DMS53 treated with DMSO at 0.1 percent for 48 hours (cell line): ENCODE results near the gene CCNK.

ENCODE experiments used
- DNase-seq: peaks from one replicate; lab custom pipeline; 2025; ENCODE audit not compliant: unreplicated experiment; lab: John Stamatoyannopoulos, UW

CCNK gene

DNA sequence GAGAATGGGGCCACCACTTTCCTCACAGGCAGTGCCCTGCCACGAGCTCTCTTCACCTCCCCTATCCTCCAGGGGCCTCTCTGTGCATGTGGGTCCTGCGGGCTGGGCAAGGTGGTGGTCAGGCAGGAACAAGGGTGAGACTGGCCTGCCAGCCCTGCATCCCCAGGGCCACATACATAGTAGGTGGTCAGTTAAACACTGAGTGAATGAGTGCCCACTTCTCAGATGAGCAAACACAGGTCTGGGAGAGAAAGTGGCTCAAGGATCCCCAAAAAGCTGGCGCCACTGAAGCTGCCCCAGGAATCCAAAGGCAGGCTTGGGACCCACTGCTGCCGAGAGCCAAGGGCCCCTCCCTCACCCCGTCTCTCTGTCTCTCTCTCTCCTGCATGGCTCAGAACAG lies 51.1 kb downstream of the CCNK start:
- no peak for DNase-seq

DNA sequence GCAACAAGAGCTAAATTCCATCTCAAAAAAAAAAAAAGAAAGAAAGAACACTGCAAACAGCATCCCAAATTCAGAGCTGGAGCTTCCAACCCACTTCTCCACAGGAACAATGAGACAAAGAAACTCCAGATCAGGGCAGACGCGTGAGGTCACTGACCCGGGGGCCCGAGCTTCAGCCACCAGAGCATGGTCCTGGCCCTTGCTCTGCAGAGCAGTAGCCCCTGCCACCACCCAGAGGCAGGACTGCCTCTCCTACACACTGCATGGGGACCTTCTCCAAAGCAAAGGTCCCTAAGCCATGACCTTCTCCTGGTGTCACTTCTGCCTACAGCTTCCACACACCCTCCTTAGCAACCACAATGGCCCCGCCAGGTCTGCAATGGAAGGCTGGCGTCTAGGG lies 53.1 kb downstream of the CCNK start:
- DNase-seq, result no peak

GRCh38 chr14:99534863-99535262 lies 53.7 kb downstream of the CCNK start:
- DNase-seq, result no peak

DNA sequence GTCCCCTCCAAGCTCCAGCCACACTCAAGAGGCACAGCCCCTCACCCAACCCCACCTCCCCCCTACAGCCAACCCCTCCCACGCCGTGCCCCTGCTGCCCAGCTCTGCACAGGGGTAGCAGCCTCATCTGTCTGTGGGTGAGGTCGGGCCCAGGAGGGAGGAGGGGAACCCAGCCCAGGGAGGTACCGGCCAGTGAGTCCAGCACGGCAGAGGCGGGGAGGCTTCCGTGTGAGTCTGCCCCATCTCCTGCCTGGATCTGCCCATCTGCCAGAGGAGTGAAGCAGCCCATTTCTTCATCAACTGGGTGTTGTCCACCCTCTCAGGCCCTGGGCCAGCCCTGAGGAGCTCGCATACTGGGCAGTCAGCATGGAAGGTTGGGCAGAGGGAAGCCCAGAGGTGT lies 54.2 kb downstream of the CCNK start:
- DNase-seq, result no peak

GRCh38 chr14:99535908-99536778 lies 54.9 kb downstream of the CCNK start:
- DNase-seq, result no peak

GRCh38 chr14:99537399-99537798 lies 56.2 kb downstream of the CCNK start:
- no peak for DNase-seq

DNA sequence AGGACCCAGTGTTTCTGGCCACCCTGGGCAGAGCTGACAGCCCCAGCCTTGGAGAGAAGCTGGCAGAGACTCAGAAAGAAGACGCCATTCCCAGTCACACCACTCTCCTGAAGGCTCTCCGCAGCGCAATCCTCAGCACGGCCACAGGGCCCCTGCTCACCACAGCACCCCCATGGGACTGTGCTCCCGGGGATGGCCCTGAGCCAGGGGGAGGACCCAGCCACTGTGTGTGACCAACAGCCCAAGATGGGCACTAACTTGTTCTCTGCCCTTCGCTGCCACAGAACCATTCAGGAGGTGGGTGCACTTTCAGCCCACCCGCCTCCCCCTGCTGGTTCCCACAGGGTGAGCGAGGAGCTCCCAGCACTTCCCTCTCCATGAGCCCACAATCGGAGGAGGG lies 57.1 kb downstream of the CCNK start:
- DNase-seq, result no peak

GRCh38 chr14:99538733-99539132 lies 57.5 kb downstream of the CCNK start:
- DNase-seq, result no peak

DNA sequence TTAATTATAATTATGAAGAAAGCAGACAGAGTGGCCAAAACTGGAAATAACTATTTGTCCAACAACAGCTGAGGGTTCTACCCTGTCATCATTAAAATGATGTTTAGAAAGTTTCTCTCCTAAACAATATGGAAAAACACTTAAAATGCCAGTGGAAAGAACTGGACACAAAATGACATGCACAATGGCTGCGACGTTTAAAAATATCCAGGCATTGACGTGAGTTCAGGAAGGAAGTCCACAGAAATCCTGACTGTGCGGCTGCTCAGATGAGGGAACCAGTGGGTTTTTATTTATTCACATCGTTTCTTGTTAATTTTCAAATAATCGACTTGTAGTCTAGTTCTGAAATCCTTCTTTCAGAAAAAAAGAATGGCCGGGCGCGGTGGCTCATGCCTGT lies 58.3 kb downstream of the CCNK start:
- no peak for DNase-seq

DNA sequence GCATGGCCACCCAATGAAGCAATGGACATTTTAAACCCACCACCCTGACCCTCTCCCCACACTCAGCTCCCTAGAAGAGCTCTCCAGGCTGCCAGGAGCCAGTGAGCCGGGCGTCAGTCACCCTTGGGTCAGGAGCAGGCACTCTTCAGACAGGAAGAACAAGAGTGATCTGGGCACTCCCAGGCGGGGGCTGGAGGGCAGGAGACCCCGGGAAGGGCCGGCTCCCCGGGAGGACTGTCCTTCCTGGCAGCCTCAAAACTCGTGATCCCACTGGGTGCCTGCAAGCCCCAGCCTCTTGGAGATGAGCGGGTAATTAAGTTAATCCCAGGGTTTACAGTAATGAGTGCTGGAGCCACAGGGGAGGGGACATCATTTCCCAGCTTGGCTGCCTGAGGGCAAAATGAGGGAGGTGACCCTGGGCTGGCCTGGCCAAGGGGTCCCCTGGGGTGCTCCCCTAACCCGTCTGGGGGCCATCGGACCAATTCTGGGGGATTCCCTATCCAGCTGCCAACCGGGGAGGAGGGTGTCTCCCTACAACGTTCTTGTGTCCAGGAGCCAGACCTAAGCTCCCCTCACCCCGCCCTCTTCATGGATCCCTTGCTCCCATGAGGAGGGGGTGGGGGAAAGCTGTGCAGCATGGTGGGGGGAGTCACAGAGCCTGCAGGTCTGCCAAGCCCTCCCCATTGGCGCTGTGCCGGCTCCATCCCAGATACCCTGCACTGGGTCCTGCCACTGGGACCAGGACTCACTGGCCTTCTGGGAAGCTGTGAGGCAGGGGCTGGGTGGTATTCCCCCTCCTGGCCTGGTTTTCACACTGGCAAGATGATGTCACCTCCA lies 59.2 kb downstream of the CCNK start:
- DNase-seq, result no peak

- no peak for DNase-seq
Measured at GRCh38 chr14:99541211-99541610, 60.0 kb downstream of the CCNK start.

DNA sequence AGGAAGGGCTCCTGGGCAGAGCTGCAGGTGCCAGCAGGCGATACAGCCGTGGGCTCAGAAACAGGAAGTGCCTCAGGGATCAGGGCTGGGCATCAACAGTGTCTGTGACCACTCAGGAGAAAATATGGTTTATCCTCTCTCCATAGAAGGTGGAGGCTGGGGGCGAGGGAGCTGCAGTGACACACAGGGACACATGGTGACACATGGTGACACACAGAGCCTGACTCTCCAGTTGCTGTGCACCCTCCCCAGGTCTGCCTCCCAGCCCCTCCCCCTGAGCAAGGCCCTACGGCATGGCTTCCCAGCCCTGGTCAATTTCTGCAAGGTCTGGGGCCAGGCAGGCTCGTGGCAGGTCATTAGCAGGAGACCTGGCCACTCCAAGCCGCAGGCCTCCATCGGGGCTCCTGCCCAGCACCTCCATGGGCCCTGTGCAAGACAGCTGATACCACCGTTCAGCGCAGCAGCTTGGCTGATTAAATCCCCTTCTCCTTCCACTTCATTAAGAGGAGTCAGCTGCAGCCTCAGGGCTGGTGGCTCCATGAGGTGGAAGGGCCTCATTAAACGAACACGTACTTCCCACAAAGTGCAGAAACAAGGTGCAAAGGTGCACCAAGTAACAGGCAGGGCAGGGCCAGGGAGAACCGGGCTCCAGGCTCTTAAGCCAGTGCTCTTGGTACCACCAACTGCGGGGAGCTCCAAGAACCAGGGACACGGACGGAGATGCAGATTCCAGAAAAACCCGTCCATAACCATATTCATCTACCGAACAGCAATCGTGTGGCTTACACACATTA lies 60.7 kb downstream of the CCNK start:
- DNase-seq, result no peak

GRCh38 chr14:99542566-99542965 lies 61.4 kb downstream of the CCNK start:
- DNase-seq, result no peak

GRCh38 chr14:99543370-99543769 lies 62.2 kb downstream of the CCNK start:
- DNase-seq, result no peak

DNA sequence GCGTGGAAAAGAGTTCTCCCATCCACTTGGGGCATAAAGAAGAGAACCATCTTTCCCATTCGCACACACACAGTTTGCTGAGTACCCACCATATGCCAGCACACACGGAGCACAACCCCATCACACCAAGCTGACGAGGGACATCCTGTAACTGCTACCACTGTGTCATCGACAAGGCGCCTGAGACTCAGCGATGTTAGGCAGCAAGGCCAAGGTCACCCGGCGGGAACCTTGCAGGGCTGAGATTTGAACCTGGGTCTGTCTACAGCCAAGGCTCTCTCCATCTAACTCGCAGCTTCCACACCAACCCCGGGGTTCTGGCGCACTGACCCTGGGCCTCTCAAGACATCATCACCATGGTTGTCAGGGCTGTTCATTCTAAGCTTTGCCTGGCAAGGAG lies 62.8 kb downstream of the CCNK start:
- DNase-seq, result no peak

GRCh38 chr14:99544991-99545390 lies 63.8 kb downstream of the CCNK start:
- no peak for DNase-seq

- DNase-seq, result no peak
Measured at GRCh38 chr14:99545586-99545985, 64.4 kb downstream of the CCNK start.

- no peak for DNase-seq
Measured at GRCh38 chr14:99546234-99546879, 65.1 kb downstream of the CCNK start.

- no peak for DNase-seq
Measured at GRCh38 chr14:99548255-99548654, 67.0 kb downstream of the CCNK start.

DNA sequence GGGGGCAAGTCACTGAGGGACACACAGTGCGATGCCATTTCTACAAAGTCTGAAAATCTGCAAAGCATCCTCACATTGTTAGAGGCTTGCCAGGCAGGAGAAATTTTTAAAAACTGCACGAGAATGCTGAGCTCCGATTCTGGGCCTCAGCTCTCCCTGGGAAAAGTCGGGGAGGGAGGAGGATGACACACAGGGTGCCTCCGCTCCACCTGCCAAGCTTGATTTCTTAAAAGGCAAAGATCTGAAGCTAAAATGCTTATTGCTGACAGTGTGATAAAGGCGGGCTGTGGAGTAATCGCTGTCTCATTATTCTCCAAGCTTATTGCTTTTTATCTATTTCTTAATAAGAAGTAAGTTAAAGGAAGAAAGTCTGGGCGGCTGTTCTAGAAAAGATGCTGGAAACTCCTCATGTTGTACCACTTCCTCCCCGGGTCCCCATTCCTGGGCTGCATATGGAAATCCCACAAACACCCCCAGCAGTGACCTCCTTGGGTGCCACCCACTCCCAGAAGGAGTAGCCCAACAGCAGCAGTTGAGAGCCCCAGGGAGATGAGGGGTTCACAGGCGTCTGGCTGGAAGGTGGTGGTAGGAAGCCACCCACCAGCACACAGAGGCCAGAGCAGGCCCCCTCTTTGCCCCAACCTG lies 67.8 kb downstream of the CCNK start:
- DNase-seq, result no peak
